Activated gamma-delta T cell treated with Interleukin-2 at 50 U/mL for 16 hours (primary cell): ENCODE measurements around the gene CFAP97D2.
"Not testable (repeated sequence)": the region's sequence is repeated elsewhere in the genome, so short reads cannot be mapped to it uniquely, and the experiment has no call there.

Experiments
- DNase-seq: peaks from one replicate; pipeline ENCODE4 v3.0.0-alpha.2; 2020

Gene CFAP97D2

DNA sequence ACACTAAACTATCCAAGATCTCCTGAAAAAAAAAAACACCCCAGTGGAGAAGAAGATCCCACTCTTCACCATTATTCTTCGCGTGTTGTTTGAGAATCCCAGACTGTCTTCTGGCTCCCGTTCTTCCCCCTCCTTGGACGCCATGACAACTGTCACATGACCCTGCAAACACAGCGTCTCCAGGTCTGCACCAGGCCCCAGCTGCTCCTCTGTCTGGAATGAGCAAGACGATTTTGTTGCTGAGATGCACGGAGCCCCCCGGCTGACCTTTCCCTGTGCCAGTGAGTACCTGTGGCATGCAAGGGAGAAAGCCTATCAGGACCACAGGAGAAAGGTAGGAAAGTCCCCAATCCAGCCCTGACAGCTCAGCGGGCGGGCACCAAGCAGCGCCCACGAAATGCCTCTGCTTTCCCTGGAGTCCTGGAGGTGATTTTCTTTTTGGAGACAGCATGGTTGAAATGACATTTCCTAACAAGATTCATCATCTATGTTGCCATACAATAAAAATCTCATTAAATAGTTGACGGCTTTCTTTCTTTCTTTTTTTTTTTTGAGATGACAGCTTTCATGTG, at the start of gene CFAP97D2:
CFAP97D2 (plus strand) TSS at position 171 of the 572 bp plus-strand sequence; CDS start at position 245, 74 bp downstream.
- DNase-seq: no peak

DNA sequence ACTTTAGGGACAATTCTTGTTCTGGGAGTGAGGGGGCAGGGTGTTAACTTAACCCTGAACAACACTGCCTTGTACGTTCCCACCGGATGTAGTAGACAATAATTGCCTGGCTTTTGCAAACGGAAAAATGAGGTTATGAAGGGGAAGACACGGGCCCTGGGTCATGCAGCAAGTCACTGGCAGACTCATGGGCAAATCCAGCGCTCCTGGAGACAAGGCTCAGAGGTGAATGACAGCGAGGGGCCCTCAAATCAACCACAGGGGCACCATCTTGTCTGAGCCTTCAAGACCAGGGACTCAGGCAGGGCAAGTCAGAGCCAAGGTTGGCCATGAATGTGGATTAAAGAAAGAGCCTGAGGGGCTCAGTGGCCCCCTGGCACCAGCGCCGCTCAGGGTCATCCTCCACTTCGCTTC, 49.4 kb upstream of the CFAP97D2 start:
- DNase-seq: no peak

DNA sequence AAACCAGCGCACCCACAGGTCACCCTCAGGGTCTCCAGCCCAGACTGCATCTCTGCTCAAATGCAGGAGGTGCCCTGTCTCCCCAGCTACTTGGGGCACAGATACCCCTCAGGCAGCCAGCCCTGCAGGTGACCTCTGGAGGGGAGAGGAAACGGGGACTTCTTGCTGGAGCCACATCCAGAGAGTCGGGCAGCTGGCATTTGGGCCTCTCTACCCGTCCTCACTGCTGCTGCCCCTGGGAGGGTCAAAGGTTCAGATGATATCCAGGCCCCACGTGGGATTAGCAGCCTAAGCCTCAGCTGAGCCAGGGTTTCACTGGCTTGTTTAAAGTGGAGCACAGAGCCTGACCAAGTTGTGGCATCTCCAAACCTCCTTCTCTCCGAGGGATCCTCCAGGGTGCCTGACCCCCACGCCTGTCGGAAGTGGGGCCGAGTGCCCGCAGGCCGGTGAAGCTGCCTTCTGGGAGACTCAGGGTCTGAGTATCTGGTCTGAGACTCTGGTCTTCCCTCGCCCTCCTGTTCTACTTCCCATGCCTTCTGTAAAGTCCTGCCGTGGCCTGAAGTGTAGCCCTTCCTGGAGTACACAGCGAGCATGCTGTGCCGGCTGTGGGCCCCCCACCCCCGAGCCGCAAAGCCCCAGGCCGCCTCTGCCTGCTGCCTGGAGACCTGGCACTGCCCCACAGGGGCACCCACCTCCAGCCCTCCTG, 48.8 kb upstream of the CFAP97D2 start:
- no peak for DNase-seq

DNA sequence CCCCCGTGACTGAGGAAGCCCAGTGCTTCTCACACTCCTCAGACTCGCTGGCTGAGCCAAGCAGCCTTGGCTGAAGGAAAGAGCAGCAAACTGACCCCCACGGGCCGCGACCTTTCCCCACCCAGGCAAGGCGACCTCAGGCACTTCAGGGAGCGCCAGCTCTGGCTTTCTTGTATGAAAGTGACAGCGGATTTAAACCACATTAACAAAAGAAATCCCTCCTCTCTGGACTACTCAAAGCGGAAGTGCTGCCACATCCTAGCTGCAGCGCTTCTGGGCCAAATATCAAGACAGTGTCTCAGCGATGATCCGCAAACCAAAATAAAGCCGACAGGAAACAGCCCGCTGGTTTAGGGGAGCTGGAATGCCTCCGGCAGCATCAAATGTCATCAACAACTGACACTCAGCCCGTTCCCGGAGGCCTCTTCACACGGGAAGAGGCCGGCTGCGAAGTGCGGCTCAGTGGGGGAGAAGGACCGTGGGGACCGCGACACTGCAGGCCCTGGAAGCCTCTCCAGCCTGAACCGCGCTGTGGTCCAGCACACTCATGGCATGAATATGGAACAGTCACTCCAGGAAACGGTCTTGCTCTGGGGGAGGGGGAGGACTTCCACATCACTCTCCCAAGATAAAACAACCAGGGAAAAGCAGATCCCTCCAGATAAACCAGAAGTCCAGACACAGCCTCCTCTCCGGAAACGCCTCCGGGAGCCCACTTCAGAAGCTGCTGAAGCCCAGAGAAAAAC, 48.0 kb upstream of the CFAP97D2 start:
- DNase-seq: peak; percentile 71

DNA sequence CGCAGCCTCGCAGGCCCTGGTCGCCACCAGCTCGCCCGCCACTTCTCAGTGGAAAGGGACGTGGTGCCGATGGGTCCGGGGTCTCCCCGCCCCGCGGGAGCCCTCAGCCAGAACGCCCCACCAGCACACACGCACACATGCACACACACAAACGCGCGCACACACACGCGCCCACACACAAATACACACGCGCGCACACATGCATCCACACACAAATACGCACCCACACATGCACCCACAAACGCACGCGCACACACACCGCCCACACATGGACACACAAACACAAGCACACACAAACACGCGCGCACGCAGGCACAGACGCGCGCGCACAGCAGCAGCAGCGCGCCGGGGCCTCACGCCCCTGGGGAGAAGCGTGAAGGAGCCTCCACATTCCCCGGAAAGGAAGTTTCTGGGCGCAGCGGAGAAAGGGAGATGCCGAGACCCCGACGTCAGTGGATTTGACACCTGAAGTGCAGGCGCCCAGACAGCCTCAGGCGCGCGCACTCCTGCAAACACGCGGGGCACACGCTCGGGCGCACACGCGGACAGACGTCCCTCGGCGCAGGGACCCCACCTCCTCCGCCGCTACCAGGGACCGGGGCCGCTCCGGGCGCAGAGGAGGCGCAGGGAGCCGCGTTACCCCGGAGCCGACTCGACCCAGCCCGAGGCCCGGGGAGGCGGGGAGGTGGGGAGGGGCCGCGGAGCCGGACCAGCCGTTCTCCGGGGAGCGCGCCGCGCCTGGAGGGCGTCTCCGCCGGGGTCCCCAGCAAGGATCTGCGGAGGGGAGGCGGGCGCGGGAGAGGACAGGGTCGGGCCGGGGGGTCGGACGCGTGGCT, 47.3 kb upstream of the CFAP97D2 start:
- no peak for DNase-seq

DNA sequence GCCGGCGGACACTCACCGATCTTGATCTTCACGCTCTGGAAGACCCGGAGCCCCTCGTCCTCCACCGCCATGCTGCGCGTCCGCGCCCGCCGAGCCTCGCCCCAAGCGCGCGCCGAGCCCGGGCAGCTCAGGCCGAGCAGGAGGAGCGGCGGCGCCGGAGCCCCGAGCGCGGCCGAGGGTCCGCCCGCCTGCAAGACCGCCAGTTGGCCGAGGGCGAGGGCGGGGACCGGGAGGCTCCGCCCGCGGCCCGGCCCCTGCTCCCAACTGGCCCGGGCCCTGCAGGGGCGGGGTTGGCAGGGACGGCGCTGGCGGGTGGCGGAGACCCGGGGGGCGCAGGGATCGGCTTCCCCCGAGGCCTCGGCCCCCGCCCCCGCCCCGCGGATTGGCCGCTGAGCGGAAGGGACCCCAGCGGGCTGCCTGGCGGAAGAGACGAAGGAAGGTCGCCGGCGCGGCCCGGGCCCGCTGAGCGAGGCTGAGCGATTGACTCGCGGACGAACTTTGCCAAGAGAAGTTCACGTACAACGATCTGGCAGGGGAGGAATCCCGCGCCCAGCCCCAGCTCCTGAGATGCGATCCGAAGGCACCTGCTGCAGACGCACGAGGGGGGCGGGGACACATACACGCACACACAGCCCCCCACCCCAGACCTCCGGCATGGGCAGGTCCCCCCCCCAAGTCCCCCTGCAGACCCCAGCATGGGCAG, 46.5 kb upstream of the CFAP97D2 start, which contains the start of gene RASA3:
RASA3 (minus strand) TSS at position 205 of the 703 bp plus-strand sequence; CDS start at position 71, 134 bp downstream.
- peak; percentile 64 for DNase-seq

DNA sequence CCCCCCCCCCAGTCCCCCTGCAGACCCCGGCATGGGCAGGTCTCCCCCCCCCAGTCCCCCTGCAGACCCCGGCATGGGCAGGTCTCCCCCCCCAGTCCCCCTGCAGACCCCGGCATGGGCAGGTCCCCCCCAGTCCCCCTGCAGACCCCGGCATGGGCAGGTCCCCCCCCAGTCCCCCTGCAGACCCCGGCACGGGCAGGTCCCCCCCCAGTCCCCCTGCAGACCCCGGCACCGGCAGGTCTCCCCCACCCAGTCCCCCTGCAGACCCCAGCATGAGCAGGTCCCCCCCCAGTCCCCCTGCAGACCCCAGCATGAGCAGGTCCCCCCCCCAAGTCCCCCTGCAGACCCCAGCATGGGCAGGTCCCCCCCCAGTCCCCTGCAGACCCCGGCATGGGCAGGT, 45.9 kb upstream of the CFAP97D2 start:
- not testable (repeated sequence) for DNase-seq

DNA sequence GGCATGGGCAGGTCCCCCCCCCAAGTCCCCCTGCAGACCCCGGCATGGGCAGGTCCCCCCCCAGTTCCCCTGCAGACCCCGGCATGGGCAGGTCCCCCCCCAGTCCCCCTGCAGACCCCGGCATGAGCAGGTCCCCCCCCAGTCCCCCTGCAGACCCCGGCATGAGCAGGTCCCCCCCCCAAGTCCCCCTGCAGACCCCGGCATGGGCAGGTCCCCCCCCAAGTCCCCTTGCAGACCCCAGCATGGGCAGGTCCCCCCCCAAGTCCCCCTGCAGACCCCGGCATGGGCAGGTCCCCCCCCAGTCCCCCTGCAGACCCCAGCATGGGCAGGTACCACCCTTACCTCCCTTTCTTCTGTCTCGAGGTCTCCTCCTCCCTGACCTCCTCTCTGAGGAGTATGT, 45.5 kb upstream of the CFAP97D2 start:
- not testable (repeated sequence) for DNase-seq

DNA sequence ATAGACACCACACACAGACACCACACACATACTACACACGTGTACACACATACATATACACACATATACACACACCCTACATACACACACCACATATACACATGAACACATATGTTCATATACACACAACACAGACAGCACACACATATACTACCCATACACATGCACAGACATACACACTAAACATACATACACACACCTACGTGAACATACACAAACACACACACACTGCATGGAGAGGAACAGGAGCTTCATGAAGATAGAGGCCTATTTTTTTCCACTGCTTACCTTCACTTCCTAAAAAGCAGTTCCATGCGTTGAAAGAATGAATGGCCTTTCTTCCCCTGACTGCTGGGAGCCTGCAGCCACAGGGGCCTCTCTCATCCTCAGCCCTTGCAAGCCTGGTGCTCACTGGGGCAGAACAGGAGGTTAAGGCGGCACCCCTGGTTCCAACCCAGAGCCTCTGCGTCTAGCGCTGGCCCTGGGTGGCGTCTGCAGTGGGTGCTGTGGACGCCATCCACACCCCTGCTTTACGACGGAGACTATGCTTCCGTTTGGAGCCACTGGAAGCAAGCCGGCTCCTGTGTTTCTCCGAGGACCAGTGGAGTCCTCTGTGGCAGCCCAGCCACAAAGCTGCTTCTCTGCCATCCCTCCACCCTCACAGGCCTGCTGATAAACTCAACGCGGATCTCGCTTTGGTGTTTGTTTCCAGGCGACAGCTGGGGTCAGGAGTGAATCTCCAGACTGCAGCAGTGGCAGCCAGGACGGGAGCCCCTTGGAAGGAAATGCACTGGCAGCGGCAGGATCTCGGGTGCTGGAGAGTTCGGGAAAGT, 44.7 kb upstream of the CFAP97D2 start:
- DNase-seq: no peak

DNA sequence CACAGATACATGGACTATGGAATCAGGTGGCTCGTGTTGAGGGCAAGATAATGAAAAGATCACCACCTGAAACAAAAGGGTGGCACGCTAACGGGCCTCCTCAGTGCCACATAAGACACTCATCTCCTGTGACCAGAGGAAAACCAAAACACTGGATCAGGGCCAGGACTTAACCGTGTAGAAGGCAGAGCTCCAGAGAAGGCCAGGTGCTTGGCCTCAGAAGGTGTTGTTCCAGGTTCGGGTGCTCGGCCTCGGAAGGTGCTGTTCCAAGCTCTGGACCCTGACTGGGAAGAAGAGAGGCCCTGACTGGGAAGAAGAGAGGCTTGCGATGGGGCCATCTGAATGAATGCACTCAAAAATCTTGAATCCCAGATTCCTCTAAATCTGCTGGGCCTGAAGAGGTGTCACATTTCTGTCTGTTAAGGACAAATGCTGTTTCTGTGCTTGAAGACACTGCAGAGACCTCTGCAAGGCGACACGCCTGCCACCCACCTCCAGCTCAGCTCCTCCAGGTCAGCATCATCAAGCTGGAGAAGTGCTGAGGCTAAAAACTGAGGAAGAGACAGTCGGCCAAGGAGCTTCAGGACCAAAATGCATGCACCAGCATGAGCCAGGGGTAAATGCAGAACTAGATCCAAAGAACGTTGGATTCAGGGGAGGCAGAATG, 44.0 kb upstream of the CFAP97D2 start:
- no peak for DNase-seq

DNA sequence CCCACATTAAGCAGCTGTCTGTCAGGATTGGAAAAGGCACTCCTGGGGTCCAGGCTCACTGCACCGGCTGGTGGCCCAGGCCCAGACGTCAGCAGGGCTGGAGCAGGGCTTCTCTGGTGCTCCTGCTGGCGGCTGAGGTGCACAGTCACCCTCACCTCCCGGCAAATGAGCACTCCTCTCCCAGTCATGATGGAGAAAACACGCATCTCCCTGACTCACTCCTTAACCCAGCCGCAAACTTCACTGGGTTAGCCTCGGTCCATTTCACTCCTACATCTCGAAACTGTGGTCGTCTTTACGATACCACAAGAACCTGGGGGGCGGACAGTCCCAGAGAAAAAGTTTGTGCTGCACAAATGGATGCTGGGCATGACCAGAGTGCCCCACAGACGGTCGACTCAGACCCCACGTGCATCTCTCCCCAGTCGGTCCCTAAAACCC, 43.3 kb upstream of the CFAP97D2 start:
- DNase-seq: no peak

DNA sequence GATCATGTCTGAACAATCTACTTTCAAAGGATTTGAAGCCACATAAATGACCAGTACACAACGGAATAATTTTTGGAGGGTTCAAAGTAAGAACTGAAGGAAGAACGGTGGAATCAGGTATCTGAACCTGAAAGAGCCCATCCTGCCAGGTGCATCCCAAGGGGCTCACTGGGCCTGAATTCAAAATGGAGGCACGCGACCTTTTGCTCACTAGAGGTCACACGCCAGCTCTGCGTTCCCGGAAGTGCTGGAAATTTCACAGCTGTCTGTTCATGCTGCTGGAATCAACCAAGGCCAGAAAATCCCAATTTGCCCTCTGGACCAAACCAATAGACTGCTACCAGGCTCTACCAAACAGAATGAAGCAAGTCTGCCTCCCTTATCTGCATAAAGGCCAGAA, 42.5 kb upstream of the CFAP97D2 start:
- no peak for DNase-seq

DNA sequence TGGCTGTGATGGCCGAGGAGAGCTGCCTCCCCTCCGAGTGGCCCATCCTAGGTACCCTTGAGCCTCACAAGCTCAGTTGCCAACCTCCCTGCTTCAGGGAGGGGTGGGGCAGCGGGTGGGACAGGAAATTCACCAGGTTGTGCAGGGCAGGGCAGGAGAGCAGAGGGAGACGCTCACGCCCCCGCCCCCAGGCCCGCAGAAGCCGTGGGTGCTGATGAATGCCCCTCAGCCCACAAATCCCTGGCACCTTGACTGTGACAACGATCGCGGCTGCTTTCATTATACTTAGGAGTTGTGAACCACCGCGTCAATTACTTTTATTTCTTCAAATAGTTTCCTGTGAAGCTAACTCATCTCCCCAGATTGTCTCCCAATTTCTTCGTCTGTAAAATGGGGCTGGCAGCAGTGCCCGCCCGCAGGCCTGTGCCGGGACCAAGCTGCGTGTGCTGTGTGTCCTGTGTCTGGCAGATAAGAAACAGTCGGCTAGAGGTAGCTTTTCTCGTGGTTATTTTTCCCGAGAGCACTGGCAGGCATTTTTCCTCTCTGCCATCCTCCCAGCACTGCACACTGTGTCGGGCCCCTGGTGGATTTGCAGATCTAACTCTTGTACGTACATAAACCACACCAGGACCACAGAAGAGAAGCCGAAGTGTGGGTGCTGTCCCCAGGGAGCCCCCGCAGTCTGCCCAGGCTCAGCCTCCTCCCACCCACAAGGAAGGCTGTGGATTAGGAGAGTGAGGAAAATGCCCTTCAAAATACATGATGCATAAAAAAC, 38.7 kb upstream of the CFAP97D2 start:
- DNase-seq: peak; percentile 35

DNA sequence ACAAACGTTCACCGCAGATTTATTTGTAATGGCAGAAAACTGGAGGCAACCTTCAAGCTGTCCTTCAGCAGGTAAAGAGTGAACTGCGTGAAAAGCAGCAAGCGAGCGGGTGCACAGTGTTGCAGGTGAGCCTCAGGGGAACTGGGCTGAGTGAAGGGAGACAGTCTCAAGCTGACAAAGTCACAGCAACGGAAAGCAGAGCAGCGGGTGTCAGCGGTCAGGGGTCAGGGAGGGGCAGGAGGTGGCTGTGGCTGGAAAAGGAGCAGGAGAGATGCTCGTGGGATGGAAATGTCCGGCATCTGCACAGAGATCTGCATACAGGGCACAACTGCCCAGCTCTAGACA, 38.2 kb upstream of the CFAP97D2 start:
- peak; percentile 60 for DNase-seq

DNA sequence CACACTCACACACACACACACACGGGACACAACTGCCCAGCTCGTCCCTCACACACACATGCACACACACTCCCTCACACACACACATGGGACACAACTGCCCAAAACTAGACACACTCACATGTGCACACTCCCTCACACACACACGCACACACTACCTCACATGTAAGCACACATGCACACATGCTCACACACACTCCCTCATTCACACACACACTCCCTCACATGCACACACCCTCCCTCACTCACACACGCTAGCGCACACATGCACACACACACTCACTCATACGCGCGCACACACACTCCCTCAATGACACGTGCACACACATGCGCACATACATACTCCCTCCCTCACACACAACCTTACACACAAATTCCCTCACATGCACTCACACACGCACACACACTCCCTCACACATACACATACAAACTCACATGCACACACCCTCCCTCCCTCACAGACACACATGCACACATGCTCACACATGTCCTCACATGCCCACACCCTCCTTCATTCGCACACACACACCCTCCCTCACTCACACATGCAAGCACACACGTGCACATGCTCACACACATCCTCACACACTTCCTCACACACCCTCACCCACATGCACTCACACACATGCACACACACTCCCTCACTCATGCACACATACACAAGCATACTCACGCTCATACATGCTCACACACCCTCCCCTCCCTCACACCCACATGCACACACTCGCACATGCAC, 37.6 kb upstream of the CFAP97D2 start:
- no peak for DNase-seq

DNA sequence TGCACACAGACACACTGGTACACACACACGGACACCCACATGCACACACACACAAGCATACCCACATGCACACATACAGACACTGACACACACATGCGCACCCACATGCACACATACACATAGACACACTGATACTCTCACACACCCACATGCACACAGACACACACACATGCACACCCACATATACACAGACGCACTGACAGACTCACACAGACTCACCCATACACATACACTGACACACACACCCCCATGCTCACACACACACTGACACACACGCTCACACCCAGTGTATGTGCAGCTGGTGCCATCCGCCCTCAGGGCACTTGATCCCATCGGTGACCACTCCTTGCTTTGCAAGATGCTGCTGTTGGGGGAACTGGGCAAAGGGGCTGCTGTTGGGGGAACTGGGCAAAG, 36.9 kb upstream of the CFAP97D2 start:
- DNase-seq: no peak

DNA sequence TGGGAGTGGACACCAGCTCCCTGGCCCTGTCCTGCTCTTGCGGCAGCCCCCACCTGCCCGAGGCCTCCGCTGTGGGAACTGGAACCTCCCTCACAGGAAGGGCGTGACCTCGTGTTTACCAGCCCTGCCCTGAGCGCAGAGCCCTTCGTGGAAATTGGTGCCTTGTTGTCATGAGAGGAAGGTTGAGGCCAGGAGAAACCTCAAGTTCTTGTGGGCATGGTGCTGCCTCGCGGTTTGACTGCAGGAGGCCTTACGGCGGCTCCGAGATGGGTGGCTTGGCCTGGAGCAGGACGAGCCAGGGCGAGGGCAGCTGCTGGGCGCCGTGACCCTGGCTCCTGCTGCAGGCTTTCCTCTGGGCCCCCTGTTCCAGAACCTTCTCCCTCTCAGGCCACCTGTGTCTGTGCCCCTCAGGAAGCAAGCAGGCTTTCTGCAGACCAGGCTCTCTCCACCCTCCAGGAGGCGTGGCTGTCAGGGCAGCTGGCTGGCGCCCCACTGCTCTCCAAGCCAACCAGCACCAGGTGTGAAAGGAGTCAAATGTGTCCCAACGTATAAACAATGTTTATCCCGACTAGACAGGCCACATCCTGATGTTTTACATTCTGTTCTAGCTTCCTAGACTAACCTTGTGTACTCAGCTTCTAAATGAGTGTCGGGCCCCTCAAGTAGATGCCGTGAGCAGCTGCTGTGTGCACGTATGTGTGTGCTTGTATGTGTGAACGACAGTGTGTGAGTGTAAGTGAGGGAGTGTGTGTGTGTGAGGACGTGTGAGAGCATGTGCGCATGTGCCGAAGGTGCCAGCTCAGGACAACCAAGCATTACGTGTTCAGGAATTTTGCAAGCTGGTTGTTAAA, 36.2 kb upstream of the CFAP97D2 start:
- peak; percentile 83 for DNase-seq
